AG09309 (cell line): Measurements from ENCODE around the gene IFNGR1.
A peak's percentile ranks its signal among the peaks of the same experiment; 100 is the strongest.

Experiments
- DNase-seq: peaks from one replicate; pipeline ENCODE4 v3.0.0-alpha.2; 2010; ENCODE audit warnings: low read depth
- H3K4me3 ChIP-seq: 2 replicates; pipeline ENCODE4 v1.5.1; 2011; ENCODE audit warnings: mild to moderate bottlenecking, low read depth, low read length, moderate library complexity; ENCODE audit not compliant: control insufficient read depth
- TF ChIP-seq, protein P1 (sequence below): IDR thresholded peaks from 2 replicates; pipeline ENCODE4 v1.5.1; 2011; ENCODE audit warnings: mild to moderate bottlenecking, low read depth, low read length, inconsistent platforms; ENCODE audit not compliant: insufficient read depth, control insufficient read depth; ENCODE audit errors: missing control alignments

Gene IFNGR1

GRCh38 chr6:137248702-137249101 lies 29.5 kb upstream of the IFNGR1 start:
- TF ChIP-seq, protein P1, sequence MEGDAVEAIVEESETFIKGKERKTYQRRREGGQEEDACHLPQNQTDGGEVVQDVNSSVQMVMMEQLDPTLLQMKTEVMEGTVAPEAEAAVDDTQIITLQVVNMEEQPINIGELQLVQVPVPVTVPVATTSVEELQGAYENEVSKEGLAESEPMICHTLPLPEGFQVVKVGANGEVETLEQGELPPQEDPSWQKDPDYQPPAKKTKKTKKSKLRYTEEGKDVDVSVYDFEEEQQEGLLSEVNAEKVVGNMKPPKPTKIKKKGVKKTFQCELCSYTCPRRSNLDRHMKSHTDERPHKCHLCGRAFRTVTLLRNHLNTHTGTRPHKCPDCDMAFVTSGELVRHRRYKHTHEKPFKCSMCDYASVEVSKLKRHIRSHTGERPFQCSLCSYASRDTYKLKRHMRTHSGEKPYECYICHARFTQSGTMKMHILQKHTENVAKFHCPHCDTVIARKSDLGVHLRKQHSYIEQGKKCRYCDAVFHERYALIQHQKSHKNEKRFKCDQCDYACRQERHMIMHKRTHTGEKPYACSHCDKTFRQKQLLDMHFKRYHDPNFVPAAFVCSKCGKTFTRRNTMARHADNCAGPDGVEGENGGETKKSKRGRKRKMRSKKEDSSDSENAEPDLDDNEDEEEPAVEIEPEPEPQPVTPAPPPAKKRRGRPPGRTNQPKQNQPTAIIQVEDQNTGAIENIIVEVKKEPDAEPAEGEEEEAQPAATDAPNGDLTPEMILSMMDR: no peak
- H3K4me3 ChIP-seq: no peak overlapping the region
- no peak for DNase-seq

- H3K4me3 ChIP-seq: no peak overlapping the region
- TF ChIP-seq, protein P1: no peak
- DNase-seq: no peak
Measured at GRCh38 chr6:137247724-137248123, 28.5 kb upstream of the IFNGR1 start.

DNA sequence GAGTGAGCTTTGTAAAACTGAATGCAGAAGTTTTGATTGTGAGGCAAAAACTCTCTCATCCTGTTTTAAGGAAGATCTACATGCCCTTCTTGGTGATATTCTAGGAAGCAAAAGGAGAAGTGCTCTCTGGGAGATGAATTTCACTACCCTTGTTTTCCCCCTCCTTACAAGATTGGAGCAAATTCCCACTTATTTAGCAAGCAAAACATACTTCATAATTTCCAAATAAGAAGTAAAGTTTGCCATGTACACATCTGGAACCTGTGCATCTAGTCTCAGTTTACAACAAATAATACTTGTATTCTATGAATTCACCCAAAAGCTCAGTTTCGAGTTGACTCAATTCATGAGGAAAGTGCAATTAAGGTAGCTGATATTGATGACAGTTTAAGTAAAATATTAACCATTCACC lies 27.6 kb upstream of the IFNGR1 start:
- TF ChIP-seq, protein P1: no peak
- no peak for DNase-seq
- no peak overlapping the region for H3K4me3 ChIP-seq

DNA sequence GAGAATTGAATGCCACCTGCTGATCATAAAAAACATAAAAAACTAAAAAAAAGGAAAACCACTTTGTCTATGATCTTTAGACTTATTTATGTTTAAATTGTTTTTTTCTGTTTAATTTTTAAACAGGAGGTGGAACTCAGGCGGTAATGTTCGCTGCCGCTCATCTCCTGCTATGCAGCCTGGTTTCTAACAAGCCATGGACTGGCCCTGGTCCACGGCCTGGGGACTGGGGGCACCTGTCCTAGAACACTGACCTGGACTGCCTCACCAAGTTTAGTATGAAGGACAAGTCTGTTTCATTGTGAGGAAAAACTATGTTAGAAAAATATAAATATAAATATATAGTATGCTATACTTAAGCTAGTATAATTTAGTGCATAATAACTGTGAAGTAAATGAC lies 27.0 kb upstream of the IFNGR1 start:
- no peak overlapping the region for H3K4me3 ChIP-seq
- TF ChIP-seq, protein P1: no peak
- no peak for DNase-seq

- TF ChIP-seq, protein P1: no peak
- no peak for DNase-seq
- H3K4me3 ChIP-seq: no peak overlapping the region
Measured at GRCh38 chr6:137241481-137242038, 22.4 kb upstream of the IFNGR1 start.

- no peak overlapping the region for H3K4me3 ChIP-seq
- DNase-seq: peak; percentile 96
- TF ChIP-seq, protein P1: no peak
Measured at GRCh38 chr6:137240168-137240567, 21.0 kb upstream of the IFNGR1 start.
